GM23338 (cell line): ENCODE measurements around the gene ZNF550.

ENCODE experiments used
- CREB1 ChIP-seq: fragments of 250-450 bp; sonication (Bioruptor Pico); IDR thresholded peaks from 2 replicates; pipeline ENCODE4 v1.5.0; 2020; ENCODE audit warnings: low read depth, mild to moderate bottlenecking, moderate library complexity
- CTCF ChIP-seq, 2 experiments: fragments of 200-600 bp in 1 of 2; sonication (generic) in 1 of 2; conservative IDR thresholded peaks; 2 replicates each; pipeline versions ENCODE4 v1.5.1 to v1.6.1; 2016 to 2017; ENCODE audit warnings: antibody characterized with exemption in 2 of 2, low read depth in 2 of 2, mild to moderate bottlenecking in 2 of 2, moderate library complexity in 1 of 2
- ETS1 ChIP-seq: IDR thresholded peaks from 2 replicates; pipeline ENCODE4 v1.6.1; 2016; ENCODE audit warnings: antibody characterized with exemption
- EZH2 ChIP-seq: fragments of 200-600 bp; sonication (generic); IDR thresholded peaks from one replicate; pipeline ENCODE4 v1.8.0; 2017; ENCODE audit warnings: antibody characterized with exemption, mild to moderate bottlenecking, low read depth; ENCODE audit not compliant: unreplicated experiment
- EZH2phosphoT487 ChIP-seq: fragments of 200-600 bp; sonication (generic); IDR thresholded peaks from one replicate; pipeline ENCODE4 v1.8.1; 2018; ENCODE audit warnings: antibody characterized with exemption; ENCODE audit not compliant: unreplicated experiment
- JUNB ChIP-seq: IDR thresholded peaks from one replicate; pipeline ENCODE4 v1.6.1; 2016; ENCODE audit warnings: antibody characterized with exemption; ENCODE audit not compliant: unreplicated experiment
- NANOG ChIP-seq: IDR thresholded peaks from 2 replicates; pipeline ENCODE4 v1.6.1; 2016; ENCODE audit warnings: antibody characterized with exemption, borderline replicate concordance
- POLR2AphosphoS5 ChIP-seq: IDR thresholded peaks from 2 replicates; pipeline ENCODE4 v1.6.1; 2016; ENCODE audit warnings: antibody characterized with exemption, low read depth
- REST ChIP-seq: IDR thresholded peaks from one replicate; pipeline ENCODE4 v1.6.1; 2018; ENCODE audit warnings: antibody characterized with exemption; ENCODE audit not compliant: unreplicated experiment
- STAT1 ChIP-seq: IDR thresholded peaks from one replicate; pipeline ENCODE4 v1.6.1; 2016; ENCODE audit warnings: antibody characterized with exemption; ENCODE audit not compliant: unreplicated experiment
- ZNF114 ChIP-seq: fragments of 250-450 bp; sonication (Bioruptor Pico); IDR thresholded peaks from 2 replicates; pipeline ENCODE4 v1.5.0; 2020; ENCODE audit warnings: mild to moderate bottlenecking, moderate library complexity
- ZNF331 ChIP-seq: fragments of 250-450 bp; sonication (Bioruptor Pico); IDR thresholded peaks from 2 replicates; pipeline ENCODE4 v1.5.0; 2020; ENCODE audit warnings: low read depth, mild to moderate bottlenecking, moderate library complexity
- ZNF462 ChIP-seq: fragments of 250-450 bp; sonication (Bioruptor Pico); IDR thresholded peaks from 2 replicates; pipeline ENCODE4 v1.5.0; 2020; ENCODE audit warnings: mild to moderate bottlenecking, moderate library complexity

GRCh38 chr19:57527136-57527881, 32.4 kb downstream of the ZNF550 start, which contains the start of gene ZNF549:
- TF ChIP-seq CTCF (conservative IDR thresholded peaks at IDR 0.05; ENCODE audit: low read depth in 2 of 2) (no peak), ETS1 (peak; percentile 93), POLR2AphosphoS5 (peak; percentile 75), CREB1 (peak; percentile 86), REST (no peak), EZH2phosphoT487 (no peak), EZH2 (no peak), JUNB (no peak), NANOG (no peak), ZNF331 (CRISPR knock-in tag) (no peak), ZNF462 (CRISPR knock-in tag) (no peak), ZNF114 (no peak), STAT1 (no peak)
